T1000 (cell line): Measurements from ENCODE around the gene NNT.
"Not testable (repeated sequence)": the region's sequence is repeated elsewhere in the genome, so short reads cannot be mapped to it uniquely, and the experiment has no call there.

Experiments used
- DNase-seq: peaks from one replicate; lab custom pipeline; 2025; ENCODE audit warnings: mixed read lengths; lab: John Stamatoyannopoulos, UW

NNT gene

GRCh38 chr5:43631182-43631910 is 28.4 kb downstream of the NNT start:
- peak; percentile 28 for DNase-seq

GRCh38 chr5:43634621-43635020 is 31.6 kb downstream of the NNT start:
- DNase-seq: no peak

GRCh38 chr5:43635374-43635773 is 32.4 kb downstream of the NNT start:
- DNase-seq: no peak

- no peak for DNase-seq
Measured at GRCh38 chr5:43636076-43636475, 33.1 kb downstream of the NNT start.

- DNase-seq: no peak
Measured at GRCh38 chr5:43637416-43637815, 34.4 kb downstream of the NNT start.

- DNase-seq: no peak
Measured at GRCh38 chr5:43638107-43638506, 35.1 kb downstream of the NNT start.

GRCh38 chr5:43638546-43638945 is 35.6 kb downstream of the NNT start:
- DNase-seq: no peak

- no peak for DNase-seq
Measured at GRCh38 chr5:43639566-43639965, 36.6 kb downstream of the NNT start.

- no peak for DNase-seq
Measured at GRCh38 chr5:43642428-43642827, 39.4 kb downstream of the NNT start.

- DNase-seq: no peak
Measured at GRCh38 chr5:43643327-43643726, 40.3 kb downstream of the NNT start.

GRCh38 chr5:43643750-43644149 is 40.8 kb downstream of the NNT start:
- no peak for DNase-seq

- DNase-seq: no peak
Measured at GRCh38 chr5:43646992-43647391, 44.0 kb downstream of the NNT start.

GRCh38 chr5:43647789-43648188 is 44.8 kb downstream of the NNT start:
- DNase-seq: no peak

- no peak for DNase-seq
Measured at GRCh38 chr5:43648499-43649124, 45.6 kb downstream of the NNT start.

- DNase-seq: no peak
Measured at GRCh38 chr5:43649256-43649655, 46.3 kb downstream of the NNT start.

GRCh38 chr5:43652537-43653302 is 49.7 kb downstream of the NNT start:
- DNase-seq: no peak

GRCh38 chr5:43658509-43658908 is 55.5 kb downstream of the NNT start:
- DNase-seq: no peak

- DNase-seq: no peak
Measured at GRCh38 chr5:43659075-43659474, 56.1 kb downstream of the NNT start.

- DNase-seq: no peak
Measured at GRCh38 chr5:43661102-43661501, 58.1 kb downstream of the NNT start.

GRCh38 chr5:43663916-43664315 is 60.9 kb downstream of the NNT start:
- DNase-seq: no peak

GRCh38 chr5:43664501-43665040 is 61.6 kb downstream of the NNT start:
- DNase-seq: no peak

GRCh38 chr5:43665749-43666148 is 62.8 kb downstream of the NNT start:
- not testable (repeated sequence) for DNase-seq

- not testable (repeated sequence) for DNase-seq
Measured at GRCh38 chr5:43666728-43667127, 63.7 kb downstream of the NNT start.
